Measurements from ENCODE around the gene ENPP6.
"Not testable (repeated sequence)": the region's sequence is repeated elsewhere in the genome, so short reads cannot be mapped to it uniquely, and the experiment has no call there.

Gene ENPP6

DNA sequence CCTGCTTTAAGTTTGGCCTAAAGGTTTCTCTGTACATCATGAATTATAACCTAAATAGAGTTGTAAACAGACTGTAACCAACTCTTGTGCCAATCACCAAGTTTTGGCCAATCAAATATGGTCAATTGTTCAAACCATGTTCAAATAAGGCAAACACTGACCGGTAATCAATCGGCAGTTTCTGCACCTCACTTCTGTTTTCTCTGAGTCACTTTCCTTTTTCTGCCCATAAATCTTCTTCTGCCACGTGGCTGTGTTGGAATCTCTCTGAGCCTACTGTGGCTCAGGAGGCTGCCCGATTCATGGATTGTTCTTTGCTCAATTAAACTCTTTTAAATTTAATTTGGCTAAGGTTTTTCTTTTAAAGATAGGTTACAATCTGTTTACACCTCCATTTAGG is 16.5 kb upstream of the ENPP6 start:
- DNase-seq, result peak; percentile 51

DNA sequence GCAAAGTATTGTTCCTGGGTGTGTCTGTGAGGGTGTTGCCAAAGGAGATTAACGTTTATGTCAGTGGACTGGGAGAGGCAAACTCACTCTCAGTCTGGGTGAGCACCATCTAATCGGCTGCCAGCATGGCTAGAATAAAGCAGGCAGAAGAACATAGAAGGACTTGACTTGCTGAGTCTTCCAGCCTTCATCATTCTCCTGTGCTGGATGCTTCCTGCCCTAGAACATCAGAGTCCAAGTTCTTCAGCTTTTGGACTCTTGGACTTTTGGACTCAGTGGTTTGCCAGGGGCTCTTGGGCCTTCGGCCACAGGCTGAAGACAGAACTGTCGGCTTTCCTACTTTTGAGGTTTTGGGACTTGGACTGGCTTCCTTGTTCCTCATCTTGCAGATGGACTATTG is 15.3 kb upstream of the ENPP6 start:
- DNase-seq, result no peak

GRCh38 chr4:184232202-184232601 is 14.5 kb upstream of the ENPP6 start:
- no peak for DNase-seq

DNA sequence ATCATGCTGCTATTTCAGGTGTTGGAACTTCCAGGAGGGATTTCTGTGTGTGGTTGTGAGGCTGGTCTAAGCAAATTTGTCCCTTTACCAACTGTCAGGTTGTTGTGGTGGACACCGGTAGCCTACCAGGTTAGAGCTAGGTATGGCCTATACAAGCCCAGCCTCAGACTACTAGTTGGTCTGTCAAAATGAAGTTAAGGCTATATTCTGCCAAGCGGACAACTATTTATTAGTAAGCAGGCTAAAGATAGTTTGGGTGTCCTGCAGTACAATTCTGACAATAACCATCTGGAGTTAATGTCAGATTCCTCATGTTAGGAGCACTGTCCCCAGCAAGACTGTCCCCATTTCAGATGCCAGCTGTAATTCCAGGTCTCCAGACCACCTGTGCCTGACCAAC is 13.9 kb upstream of the ENPP6 start:
- no peak for DNase-seq

- peak; percentile 3 for DNase-seq
Measured at GRCh38 chr4:184228056-184228705, 10.5 kb upstream of the ENPP6 start.

- DNase-seq, result no peak
Measured at GRCh38 chr4:184216515-184216914, 1.2 kb downstream of the ENPP6 start.

- no peak for DNase-seq
Measured at GRCh38 chr4:184215709-184216328, 1.9 kb downstream of the ENPP6 start.

DNA sequence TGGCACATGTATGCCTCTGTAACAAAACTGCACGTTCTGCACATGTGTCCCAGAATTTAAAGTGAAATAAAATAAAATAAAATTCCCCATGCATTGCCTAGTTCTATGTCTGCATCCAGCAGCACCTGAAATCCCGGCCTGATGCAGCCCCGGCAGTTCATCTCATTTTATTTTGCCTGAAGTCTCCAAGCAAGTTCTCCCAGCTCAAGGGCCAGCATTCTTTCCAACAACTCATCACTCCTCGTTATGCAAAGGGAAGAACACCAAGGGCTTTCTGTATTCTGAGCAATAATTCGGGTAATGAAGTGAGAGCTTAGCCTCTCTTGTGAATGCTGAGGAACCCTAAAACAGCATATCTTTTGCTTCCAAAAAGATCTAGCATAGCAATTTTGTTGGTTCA is 2.7 kb downstream of the ENPP6 start:
- no peak for DNase-seq

DNA sequence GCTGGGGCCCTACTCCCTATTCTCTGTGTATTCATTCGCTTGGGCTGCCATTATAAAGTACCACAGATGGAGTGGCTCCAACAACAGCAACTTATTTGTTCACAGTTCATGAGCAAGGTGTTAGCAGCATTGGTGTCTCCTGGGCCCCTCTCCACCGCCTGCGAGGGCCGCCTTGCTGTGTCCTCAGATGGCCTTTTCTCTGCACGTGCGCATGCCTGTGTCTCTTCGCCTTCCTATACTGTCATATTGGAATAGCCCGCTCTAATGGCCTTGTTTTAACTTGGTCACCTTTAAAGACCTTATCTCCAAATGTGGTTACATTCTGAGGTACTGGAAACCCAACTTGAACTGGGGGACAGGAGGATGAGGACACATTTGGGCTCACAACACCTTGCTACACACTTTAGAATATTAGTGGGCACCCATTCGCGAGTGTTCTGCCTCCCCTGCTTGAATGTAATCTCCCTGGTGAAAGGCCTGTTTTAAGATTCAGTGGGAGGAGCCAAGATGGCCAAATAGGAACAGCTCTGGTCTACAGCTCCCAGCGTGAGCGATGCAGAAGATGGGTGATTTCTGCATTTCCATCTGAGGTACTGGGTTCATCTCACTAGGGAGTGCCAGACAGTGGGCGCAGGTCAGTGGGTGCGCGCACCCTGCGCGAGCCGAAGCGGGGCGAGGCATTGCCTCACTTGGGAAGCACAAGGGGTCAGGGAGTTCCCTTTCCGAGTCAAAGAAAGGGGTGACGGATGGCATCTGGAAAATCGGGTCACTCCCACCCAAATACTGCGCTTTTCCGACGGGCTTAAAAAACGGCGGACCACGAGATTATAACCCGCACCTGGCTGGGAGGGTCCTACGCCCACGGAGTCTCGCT is 9.7 kb downstream of the ENPP6 start:
- DNase-seq, result not testable (repeated sequence)

DNA sequence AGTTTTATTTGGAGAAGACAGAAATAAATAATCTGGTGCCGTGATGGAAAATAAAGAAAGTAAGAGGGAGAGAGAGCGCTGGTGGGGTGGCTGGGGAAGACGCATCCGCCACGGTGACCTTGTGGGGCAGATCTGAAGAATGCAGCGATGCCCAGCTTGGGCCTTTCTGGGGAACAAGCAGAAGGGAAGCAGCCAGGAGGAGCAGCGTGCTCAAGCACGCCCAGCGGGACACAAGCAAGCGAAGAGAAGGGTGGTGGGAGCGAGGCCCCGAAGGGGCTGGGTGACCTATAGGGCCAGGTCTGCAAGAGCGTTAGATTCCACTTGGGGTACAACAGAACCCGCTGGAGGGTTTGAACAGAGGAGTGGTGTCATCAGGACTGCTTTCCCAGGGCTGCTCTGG is 12.4 kb downstream of the ENPP6 start:
- no peak for DNase-seq

GRCh38 chr4:184203300-184203699 is 14.4 kb downstream of the ENPP6 start:
- DNase-seq, result no peak

DNA sequence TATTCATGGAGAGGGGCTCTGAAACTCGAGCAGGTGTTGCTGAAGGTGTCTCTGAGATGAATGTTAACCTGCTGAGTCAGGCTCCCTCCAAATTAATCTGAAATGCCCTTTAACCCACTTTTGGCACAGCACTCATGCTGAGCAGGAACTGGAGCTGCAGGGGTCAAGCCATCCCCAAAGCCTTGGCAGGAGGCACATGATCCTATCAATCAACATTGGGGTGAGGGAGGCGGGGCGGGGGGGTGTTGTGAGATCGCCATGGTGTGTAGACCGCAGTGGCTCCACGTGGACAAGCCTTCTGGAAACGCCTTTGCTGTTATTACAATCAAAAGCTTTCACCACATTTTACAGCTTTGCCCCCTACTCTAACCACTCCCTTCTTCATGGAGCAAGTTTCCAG is 16.5 kb downstream of the ENPP6 start:
- no peak for DNase-seq

- no peak for DNase-seq
Measured at GRCh38 chr4:184200296-184200695, 17.4 kb downstream of the ENPP6 start.

DNA sequence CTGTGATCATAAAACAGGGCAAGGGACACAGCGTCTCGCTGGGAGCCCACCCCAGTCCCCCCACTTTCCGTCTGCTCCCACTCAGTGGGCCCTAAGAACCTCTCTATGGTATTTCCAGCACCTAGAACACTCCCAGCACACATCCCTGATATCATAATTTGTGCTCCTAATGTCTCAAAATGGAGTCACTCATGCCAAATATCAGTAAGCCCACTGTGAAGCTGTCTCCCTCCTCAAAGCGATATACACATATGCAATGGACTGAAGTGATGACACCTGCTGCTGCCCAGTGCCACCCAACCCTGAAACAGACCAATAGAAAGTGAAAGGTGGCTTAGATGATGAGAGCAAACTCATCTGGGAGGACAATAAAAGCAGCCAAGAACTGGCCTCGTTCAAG is 17.9 kb downstream of the ENPP6 start:
- no peak for DNase-seq

- DNase-seq, result no peak
Measured at GRCh38 chr4:184198190-184198589, 19.5 kb downstream of the ENPP6 start.

GRCh38 chr4:184197536-184198082 is 20.1 kb downstream of the ENPP6 start:
- DNase-seq, result no peak

- DNase-seq, result no peak
Measured at GRCh38 chr4:184196730-184197385, 20.8 kb downstream of the ENPP6 start.

DNA sequence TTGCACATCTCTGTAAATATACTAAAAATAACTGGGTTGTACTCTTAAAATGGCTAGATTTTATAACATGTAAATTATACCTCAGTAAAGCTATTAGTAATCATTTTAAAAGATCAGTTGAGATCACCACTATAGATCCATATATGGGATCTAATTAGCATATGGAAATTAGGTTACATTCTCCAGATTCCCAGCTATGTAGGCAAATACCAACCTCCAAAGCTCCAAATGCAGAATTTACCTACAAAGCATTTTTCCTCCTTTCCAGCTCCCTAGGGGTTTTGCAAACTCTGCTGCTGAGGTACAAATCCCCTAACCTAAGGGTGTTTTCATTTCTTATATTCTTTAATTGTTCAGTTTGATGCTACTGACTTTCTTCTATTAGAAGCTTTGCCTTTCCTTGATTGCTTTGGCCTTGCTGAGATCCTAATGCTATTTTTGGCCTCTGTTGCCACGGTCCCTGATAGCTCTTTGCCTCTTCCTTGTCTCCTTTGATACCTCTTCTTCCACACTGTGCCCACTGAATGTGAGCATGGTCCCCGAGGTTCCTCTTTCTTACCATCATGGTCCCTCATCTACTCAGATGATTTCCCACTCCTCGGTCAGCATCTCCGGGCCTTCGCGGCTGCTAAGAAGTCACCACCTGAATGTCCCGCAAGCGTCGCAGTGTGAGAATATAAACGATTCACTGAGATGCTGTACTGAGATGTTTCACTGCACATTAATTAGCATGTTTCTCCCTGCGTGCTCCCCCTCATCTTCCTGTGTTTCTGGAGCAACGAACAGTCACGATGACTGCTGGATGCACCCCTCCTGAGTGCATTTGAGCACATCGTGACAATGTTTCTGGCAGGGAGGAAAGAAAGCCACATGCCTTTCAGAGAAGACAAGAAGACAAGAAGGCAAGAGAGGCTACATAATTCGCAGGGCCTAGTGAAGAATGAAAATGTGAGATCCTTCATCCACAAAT is 23.8 kb downstream of the ENPP6 start:
- no peak for DNase-seq

DNA sequence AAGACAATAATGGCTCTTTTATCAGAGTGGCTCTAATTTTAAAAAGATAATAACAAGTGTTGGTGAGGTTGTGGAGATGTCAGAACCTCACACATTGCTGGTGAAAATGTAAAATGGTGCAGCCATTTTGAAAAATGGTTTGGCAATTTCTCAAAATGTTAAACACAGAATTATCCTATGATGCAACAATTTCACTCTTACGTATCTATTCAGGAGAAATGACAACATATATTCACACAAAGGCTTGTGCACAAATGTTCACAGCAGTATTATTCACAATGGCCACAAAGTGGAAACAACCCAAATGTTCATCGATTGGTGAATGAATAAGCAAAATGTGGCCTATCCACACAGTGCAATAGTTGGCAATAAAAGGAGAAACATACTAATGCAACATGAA is 24.7 kb downstream of the ENPP6 start:
- no peak for DNase-seq

DNA sequence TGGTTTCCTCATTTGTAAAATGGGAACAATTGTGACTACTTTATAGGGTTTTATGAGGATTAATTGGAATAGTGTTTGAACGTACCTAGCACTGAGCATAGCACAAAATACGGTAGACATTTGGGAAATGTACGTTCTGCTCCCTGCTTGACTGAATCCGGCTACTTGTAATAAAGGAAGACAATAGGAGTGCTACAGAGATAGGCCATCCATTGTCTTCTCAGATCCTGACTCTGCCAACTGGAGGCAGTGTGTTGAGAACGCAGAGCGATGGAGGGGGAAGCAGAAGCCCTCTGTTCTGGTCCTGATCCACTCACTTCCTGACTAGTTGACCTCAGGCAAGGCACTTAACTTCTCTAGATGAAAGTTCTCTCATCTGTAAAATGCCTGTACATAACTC is 26.4 kb downstream of the ENPP6 start:
- no peak for DNase-seq

- no peak for DNase-seq
Measured at GRCh38 chr4:184190711-184191110, 27.0 kb downstream of the ENPP6 start.

DNA sequence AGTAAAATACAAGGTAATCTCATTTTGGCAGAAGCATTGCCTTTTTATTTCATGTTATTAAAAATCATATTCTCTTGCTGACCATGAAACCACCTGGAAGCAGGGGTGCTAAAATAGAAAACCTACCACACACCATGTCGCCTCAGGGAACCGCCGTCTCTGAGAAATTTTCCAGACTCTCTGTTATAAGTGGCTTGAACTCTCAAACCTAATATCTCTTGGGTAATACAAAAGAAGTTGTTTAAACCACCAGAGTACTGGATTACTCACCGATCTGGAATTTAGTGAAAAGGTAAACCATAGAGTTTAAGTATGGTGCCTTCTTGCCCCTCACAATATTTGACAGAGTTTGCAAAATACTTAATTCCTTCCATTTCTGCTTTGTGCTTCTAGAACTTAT is 27.7 kb downstream of the ENPP6 start:
- no peak for DNase-seq

Data from MV-4-11 (cell line).